ENCODE data around the gene RPGRIP1L.

RPGRIP1L gene

GRCh38 chr16:53598511-53599275 lies 105.0 kb downstream of the RPGRIP1L start:
- DNase-seq = no peak

- DNase-seq = no peak
Measured at GRCh38 chr16:53597776-53598175, 105.9 kb downstream of the RPGRIP1L start.

GRCh38 chr16:53588081-53588648 lies 115.5 kb downstream of the RPGRIP1L start:
- no peak for DNase-seq

- no peak for DNase-seq
Measured at GRCh38 chr16:53583401-53583800, 120.3 kb downstream of the RPGRIP1L start.

- no peak for DNase-seq
Measured at GRCh38 chr16:53581784-53582183, 121.9 kb downstream of the RPGRIP1L start.

- DNase-seq = no peak
Measured at GRCh38 chr16:53580038-53580802, 123.4 kb downstream of the RPGRIP1L start.

- DNase-seq = no peak
Measured at GRCh38 chr16:53576904-53577303, 126.8 kb downstream of the RPGRIP1L start.

GRCh38 chr16:53576210-53576609 lies 127.4 kb downstream of the RPGRIP1L start:
- no peak for DNase-seq

GRCh38 chr16:53571763-53572162 lies 131.9 kb downstream of the RPGRIP1L start:
- no peak for DNase-seq

- no peak for DNase-seq
Measured at GRCh38 chr16:53566552-53567245, 137.0 kb downstream of the RPGRIP1L start.

GRCh38 chr16:53565296-53565863 lies 138.3 kb downstream of the RPGRIP1L start:
- DNase-seq = no peak

GRCh38 chr16:53563426-53563825 lies 140.2 kb downstream of the RPGRIP1L start:
- DNase-seq = no peak

GRCh38 chr16:53561101-53561888 lies 142.4 kb downstream of the RPGRIP1L start:
- DNase-seq = no peak

- no peak for DNase-seq
Measured at GRCh38 chr16:53559270-53559951, 144.2 kb downstream of the RPGRIP1L start.

- no peak for DNase-seq
Measured at GRCh38 chr16:53558710-53559109, 144.9 kb downstream of the RPGRIP1L start.

GRCh38 chr16:53556521-53556920 lies 147.1 kb downstream of the RPGRIP1L start:
- DNase-seq = no peak

- peak; percentile 20 to 59 for DNase-seq
Measured at GRCh38 chr16:53549970-53550690, 153.5 kb downstream of the RPGRIP1L start.

Data from NCI-H1930 (cell line).